HG03060 (cell line): Measurements from ENCODE around the gene SUPT3H.
A peak's percentile ranks its signal among the peaks of the same experiment; 100 is the strongest.
"Not testable (repeated sequence)": the region's sequence is repeated elsewhere in the genome, so short reads cannot be mapped to it uniquely, and the experiment has no call there.

Experiments
- ATAC-seq: cut with Tn5 transposase; IDR thresholded peaks from one replicate; pipeline ENCODE4 v1.9.1; 2021; ENCODE audit warnings: low read depth, moderate number of reproducible peaks; ENCODE audit not compliant: unreplicated experiment

SUPT3H gene

DNA sequence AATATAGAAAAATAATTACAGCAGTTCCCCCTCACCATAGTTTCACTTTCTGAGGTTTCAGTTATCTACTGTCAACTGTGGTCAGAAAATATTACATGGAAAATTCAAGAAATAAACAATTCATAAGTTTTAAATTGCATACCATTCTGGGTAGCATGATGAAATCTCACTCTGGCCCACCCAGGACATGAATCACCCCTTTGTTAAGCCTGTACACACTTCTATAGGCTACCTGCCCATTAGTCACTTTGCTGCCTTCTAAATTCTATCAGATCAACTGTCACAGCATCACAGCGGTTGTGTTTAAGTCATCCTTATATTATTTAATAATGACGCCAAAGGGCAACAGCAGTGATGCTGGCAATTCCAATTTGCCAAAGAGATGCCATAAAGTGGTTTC lies 189.9 kb downstream of the SUPT3H start:
- ATAC-seq, result no peak

DNA sequence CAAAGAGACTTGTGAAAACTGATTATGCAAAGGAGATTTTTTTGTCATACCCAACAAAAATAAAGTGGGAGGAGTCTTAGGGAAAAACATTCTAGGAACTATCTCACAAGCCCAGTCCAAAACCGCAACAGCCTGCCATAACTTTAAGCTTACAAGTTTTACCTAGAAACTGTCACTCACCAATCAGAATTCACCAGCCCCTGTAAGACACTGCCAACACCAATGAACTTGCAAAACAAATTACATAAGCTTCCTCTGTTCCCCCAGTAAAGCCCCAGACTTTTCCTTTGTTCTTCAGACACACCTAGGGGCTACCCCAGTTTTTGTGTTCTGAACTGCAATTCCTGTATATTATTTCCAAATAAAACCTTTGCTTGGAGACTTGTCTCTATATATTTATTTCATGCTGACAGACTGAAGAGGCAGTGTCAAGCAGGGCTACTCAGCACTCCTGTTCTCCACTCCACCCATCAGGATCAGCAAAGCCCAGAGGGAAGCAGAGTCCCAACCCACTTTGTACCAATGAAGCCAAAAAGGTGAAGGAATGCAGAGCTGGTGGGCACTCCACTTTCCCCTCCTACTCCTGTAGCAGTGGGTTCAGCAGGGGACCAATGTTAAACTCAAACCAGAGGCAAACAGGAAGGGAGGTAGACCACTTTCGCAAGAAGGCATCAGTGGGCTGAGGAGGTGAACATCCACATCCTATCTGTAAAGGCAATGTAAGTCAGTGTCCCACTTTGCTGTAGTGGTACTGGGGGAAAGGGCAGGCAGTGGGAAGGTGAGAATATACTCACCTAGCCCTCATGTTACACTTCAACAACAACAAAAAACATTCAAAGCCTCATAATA lies 192.1 kb downstream of the SUPT3H start:
- ATAC-seq, result no peak

DNA sequence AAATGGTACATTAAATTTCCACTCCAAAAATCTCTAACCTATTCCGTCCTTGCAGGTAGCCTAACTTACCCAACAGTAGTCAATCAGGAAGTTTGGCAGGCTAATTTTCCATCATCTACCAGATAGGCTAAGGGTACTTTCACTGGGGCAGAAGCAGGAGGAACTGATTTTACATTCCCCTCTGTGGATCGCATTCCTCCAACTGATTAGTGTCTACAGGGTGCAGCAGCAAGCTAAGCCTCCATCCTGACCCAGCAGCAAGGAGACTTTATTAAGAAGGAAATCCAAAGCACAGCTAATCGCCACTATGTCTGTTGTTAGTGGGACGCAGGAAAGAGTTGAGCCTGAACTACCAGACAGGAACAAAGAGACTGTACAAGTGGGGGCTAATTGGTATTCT lies 192.8 kb downstream of the SUPT3H start:
- no peak for ATAC-seq

DNA sequence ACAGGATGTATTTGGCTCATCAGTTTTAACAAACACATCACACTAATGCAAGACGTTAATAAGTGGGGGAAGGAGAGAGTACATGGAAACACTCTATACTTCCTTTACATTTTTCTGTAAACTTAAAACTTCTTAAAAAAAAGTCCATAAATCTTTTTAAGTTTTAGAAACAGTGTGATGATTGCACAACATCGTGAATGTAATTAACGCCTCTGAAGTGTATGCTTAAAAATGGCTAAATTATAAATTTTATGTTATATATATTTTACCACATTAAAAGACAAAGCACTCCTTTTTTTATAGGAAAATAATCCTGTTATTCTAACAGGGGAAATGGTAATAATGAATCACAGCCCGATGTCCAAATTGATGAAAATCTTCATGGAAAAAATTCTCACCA lies 193.7 kb downstream of the SUPT3H start:
- no peak for ATAC-seq

DNA sequence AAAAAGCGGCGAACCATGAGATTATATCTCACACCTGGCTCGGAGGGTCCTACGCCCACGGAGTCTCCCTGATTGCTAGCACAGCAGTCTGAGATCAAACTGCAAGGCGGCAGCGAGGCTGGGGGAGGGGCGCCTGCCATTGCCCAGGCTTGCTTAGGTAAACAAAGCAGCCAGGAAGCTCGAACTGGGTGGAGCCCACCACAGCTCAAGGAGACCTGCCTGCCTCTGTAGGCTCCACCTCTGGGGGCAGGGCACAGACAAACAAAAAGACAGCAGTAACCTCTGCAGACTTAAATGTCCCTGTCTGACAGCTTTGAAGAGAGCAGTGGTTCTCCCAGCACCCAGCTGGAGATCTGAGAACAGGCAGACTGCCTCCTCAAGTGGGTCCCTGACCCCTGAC lies 201.4 kb downstream of the SUPT3H start:
- ATAC-seq, result not testable (repeated sequence)

DNA sequence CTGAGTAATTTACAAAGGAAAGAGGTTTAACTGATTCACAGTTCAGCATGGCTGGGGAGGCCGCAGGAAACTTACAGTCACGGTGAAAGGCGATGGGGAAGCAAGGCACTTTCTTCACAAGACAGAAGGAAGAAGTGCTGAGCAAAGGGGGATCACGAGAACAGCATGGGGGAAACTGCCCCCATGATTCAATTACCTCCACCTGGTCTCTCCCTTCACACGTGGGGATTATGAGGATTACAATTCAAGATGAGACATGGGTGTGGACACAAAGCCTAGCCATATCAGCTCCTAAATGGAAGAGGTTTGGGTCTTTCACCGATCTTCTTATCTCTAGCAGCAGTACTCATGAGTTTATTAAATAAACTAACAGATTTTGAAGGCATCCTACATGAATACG lies 202.5 kb downstream of the SUPT3H start:
- no peak for ATAC-seq

DNA sequence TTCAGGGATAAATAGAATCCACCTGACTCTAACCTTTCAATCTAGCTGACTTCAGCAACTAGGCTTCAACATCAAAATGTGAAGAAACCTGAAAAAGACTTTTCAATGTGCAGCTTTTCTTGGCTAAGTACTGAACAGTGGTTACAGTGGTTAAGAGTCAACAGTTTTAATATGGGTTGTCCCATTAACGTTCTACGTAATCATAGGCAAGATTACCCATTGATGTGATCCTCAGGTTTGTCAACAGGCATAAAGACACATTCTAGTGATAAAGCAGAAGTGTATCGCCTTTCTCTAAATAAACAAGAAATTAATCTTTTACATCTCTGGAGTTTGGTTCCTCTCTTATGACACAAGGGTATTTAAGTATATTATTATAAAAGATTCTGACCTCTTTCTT lies 203.7 kb downstream of the SUPT3H start:
- no peak for ATAC-seq

DNA sequence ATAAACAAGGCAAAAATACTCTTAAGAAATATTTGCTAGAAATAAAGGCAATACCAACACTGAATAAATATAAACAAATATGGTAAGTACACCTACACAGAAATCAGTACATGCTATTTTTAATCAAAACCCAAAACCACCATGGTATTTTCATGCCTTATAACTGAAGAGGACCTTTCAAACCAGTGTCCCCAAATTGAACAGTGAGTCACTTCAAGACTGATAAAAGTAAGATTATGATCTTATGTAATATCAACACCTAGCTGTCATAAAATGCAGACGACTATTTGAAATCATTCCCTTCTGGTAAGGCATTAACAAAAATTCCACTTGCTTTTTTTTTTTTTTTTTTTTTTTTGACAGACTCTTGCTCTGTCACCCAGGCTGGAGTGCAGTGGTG lies 206.4 kb downstream of the SUPT3H start:
- no peak for ATAC-seq

DNA sequence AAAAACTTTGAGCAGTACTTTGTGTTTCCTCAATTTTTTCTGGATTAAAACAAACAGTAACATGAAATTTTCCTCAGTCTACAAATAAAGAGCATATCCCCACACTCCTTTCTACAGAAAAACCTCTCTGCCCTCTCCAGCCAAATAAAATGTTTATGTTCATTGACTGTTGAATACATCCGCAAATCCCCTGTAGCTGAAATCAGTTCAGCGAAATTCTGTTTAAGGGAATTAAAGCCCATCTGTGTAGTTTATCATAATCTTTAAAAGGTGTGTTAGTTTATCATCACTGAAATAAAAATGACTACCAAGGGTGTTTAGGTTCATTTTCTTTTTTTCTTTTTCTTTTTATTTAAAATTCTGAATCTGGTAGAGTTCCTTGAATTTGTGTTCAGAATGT lies 207.4 kb downstream of the SUPT3H start:
- ATAC-seq, result no peak

DNA sequence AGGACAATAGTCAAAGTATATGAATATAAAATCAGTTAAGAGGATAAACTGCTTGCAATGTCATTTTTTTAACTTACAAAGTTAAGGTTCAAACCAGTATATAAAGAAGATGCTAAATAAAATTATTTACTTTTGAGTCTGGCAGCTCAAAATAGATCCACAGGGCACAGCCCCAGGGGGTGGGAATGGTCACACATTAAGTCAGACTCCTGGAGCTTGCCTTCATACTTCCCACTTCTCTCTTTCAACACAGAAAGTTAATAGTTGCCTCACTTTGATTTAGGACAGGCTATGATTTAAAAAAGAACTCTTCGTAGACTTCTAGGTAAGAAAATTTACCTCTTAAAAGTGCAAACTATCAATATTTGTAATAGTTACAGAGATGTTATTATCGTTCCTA lies 207.9 kb downstream of the SUPT3H start:
- no peak for ATAC-seq

DNA sequence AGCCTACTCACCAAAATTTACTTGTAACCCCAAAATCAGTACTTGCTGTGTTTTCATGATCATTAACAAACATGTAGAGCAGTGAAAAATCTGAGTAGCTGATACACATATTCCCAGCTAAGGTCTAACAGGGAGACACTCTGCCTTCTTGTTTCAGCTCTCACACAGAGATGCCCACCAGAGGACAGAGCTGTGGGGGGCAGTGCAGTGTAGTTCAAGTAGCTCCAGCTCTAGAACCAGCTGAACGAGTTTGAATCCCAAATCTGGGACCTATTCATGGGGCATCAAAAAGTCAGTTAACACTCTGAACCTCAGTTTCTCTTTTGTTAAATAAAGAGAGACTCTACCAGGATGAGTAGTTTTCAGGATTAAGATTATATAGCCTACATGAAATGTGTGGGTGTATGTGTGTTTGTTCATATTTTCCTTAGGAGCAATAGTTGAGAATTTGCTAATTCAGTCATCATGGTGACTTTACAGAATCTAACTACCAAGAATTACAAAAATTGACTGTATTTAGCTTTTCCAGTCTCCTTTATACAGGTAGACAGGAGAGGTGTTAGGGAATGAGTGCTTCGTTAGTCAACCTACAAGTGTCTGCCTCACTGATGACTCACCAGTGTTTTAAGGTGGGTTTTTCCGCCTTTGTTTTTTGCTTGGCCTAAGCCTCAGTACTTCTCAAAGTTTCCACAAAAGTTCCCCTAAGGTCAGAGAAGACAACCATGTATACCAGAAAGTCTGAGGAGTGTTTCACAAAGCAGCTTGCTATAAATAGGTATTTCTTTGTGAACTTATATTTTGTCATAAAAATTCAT lies 213.6 kb downstream of the SUPT3H start:
- ATAC-seq, result no peak

DNA sequence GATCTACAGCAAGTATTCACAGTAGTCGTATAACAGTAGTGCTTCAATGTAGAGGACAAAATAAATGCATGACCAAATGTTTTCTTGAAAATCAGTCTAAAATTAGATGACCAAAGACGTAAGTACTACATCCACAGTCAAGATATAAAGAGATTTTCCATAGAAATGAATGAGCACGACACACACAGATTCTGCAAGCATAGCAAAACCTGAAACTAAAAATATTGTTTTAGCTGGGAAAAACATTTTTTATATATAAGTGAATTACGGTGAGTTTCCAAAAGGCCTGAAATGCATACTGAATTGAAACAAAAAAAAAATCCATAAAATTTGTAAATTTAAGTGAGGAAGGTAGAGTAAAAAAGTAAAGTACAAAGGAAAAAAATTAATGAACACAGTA lies 217.4 kb downstream of the SUPT3H start:
- ATAC-seq, result no peak

DNA sequence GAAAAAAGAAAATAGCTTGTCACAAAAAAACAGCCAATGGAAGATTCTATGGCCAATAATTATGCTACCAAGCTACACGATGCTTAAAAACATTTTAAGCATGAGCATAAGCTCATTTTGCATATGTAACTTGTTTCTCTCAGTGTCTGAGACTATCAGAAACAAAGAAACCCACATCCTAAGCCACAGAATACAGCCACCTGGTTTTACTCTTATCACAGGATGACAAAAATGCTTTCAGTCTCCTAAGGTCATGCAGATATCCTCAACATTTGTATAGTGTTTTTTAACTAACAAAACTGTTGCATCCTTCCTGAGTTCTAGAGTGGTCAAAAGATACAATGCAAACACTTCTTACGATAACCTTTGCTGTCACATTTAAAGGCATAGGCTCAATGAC lies 221.7 kb downstream of the SUPT3H start:
- peak; percentile 97 for ATAC-seq

DNA sequence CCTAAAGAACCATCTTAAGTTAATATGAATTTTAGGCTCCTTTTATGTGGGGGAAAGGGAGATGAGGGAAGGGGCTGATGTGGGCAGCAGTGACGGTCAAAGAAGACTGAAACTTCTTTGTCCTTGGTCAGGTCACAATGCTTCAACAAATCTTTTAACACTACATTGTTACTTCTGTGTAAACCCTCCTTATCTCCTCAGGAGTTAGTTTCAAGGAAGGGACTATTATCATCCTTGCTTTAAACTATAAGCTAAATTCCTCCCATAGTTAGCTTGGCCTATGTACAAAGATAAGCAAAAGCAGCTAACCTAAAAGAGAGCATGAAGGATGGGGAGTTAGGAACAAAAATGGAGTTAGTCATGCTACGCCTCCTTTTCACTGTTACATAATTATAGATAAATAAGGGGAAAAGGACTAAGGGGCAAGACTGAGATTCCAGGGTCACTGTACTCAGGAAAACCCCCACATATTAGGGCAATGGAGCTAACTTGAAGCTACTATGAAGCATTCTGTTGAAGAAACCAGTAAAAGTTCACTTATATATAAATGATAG lies 222.3 kb downstream of the SUPT3H start:
- no peak for ATAC-seq

DNA sequence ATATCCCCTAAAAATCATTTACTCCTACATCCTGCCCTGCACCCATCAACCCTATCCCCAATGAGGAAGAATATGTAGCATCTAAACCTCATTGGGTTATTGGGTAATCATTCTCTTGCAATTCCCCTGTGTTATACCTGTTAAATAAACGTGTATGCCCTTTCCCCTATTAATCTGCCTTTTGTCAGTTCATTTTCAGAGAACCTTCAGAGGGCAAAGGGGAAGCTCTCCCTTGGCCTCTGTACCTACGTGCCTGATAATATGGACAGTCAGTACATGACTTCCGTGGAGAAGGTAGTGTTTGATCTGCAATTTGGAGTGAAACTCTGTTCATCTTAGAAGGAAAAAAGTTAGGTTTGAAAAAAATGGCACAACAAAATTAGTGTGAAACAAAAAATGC lies 223.1 kb downstream of the SUPT3H start:
- no peak for ATAC-seq

DNA sequence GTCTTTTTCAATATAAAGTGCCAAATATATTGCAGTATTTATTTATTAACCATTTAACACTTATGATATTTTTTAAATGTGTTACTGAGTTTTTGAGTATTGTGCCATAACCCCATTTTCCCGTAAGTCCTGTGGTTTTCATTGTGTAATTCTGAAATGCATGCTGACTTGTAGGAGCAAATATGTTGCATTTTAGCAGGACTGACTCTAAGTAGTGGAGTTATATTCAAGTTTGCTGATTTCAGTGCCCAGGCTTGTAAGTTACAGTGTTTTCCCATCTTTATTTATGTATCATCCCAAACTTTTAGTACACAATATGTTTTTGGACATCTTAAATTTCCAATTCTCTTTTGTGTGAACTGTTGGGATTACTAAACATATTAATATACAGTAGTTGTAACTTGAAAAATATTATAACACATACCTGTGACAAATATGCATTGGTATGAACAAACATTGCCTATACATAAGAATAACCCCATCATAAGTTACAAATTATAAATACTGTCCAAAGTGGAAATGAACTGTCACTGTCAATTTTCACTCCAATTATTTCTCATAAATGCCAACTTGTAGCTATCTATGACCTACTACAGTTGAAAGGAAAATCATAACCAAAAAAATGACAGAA lies 228.9 kb downstream of the SUPT3H start:
- ATAC-seq, result no peak

DNA sequence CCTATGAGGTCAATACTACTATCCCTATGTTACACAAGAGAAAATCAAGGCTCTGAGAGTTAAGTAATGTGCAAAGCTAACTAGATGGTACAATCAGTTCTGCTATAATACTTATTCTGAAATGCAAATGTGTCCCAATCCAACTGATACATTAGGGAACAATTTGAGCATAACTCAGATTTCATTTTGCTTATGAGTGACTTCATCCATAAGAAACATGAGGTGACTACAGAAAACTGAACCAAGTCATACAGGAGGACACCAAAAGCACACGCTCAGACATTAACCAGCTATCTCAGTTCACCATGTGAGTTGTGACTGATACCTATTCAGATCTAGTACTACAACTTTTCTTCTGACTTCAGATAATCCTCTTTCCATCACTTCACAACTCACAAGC lies 229.5 kb downstream of the SUPT3H start:
- ATAC-seq, result no peak

DNA sequence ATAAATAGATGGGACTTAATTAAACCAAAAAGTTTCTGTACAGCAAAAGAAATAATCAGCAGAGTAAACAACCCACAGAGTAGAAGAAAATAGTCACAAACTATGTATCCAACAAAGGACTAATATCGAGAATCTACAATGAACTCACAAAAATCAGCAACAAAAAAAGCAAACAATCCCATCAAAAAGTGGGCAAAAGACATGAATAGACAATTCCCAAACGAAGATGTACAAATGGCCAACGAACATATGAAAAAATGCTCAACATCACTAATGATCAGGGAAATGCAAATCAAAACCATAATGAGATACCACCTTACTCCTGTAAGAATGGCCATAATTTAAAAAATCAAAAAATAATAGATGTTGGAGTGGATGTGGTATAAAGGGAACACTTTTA lies 232.1 kb downstream of the SUPT3H start:
- ATAC-seq, result not testable (repeated sequence)

DNA sequence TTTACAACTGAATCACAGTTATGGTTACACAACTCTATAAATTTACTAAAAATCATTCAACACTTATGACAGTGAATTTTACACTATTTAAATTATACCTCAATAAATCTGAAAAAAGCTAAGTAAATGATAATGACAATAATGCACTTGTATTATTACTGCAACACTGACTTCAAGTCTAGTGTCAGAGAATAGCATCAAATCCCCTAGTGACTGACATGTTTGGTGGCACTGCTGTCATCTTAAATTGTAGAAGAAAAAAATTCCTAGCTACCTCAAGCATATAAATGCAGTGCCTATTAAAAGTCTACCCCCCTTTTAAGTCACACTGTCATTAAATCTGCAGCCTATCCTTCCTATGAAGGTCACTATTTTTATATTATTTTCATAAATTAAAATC lies 239.0 kb downstream of the SUPT3H start:
- ATAC-seq, result no peak

DNA sequence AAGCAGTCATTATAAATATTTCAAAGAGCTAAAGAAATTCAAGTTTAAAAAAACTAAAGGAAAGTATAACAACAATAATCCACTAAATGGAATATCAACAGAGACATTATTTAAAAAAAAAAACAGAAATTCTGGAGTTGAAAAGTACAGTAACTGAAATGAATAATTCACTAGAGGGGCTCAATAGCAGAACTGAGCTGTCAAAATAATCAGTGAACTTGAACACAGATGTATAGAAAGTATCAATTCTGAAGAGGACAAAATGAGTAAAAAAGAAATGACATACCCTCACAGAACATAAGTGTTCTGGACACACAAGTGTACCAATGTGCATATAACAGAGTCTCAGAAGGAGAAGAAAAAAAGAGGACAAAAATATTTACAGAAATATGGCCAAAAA lies 241.2 kb downstream of the SUPT3H start:
- ATAC-seq, result no peak

DNA sequence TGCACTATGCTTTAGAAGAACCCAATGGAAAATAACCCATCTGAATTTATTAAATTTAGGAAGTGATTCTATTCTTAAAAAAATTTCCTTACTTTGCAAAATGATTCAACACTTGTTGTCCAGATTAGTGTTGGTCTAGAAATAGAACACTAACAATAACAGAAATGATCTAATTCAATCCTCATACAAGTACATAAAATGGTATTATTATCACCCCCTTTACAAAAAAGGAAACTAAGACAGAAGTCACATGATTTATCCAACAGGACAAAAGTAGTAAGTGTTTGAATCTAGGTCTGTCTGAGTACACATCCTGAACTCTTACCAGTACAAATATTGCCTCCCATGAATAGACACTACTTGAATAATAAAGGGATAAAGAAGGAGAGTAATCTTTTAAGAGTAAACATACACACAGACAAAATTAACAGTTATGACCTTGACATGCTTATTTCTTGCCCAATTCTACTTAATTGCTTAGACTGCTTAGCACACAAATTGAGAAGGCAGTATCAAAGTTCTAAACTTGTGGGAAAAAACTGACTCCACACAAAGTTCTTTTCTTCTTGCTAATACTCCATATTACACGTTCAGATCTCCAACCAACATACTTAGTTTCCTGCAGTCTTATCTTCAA lies 245.0 kb downstream of the SUPT3H start:
- no peak for ATAC-seq
